ENCODE data around the gene SLC48A1. TPM values are rescaled to one million over a fixed set of nuclear protein-coding genes. Genes with fewer than 3 reads are reported as not detected.
A peak's percentile ranks its signal among the peaks of the same experiment; 100 is the strongest.

The SLC48A1 gene
- total and polyA plus RNA-seq, 10 of the 15 experiments (the other 5 are each of a cell fraction or from before 2014, with no cell fraction given) = 1.1 to 4.9 (median 1.9) TPM

DNA sequence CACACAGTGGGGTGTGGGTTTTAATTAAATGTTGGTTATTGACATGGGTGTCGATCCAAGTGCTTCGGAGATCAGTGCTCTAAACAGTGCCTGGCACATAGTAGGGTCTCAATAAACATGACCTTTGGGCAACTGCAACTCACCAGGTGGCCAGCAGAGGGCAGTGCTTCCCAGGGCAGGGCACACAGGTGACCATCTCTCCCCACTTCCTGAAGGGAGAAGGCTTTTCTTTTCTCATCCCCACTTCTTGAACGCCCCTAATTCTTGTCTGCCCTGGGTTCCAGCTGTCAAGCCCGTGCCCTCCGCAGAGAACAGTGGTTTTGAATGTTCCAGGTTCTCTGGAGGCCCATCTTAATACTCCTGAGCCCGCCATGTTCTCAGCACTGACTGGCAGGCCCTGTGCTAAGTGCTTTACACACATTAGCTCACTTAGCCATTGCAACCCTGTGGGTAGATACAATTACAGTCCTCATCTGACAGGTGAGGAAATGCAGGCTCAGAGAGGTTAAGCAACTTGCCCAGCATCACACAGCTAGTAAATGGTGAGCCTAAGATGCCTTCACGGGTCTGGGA lies 30.7 kb upstream of the SLC48A1 start:
- FAIRE-seq = peak; percentile 94
- intact Hi-C loops (cut with micrococcal nuclease; ENCODE audit: unreplicated experiment) = loop anchor here (1.0 kb wide), 5 partner anchors 13 to 95 kb away; no protein-coding TSS in a partner anchor
- no peaks in the 10 kb centered on the region for H3K27me3 ChIP-seq (replicated peaks in 1 of 2; ENCODE audit: control insufficient read depth in 2 of 2, insufficient read depth in 2 of 2, low read length in 1 of 2)
- ChIA-PET SMC1A (ENCODE audit: uncharacterized antibody, unreplicated experiment) (interaction anchor here (0.8 to 10.3 kb wide), 26 partner anchors 9 to 710 kb away, joined by 3 to 277 read pairs (median 4); partner anchors contain the start of genes ENDOU, RAPGEF3, RPAP3 and SLC48A1), POLR2A (interaction anchor here (0.6 to 5.5 kb wide), 8 partner anchors 12 to 66 kb away, joined by 3 to 40 read pairs (median 6); partner anchors contain the start of gene RAPGEF3), RAD21 (ENCODE audit: unreplicated experiment) (interaction anchor here (0.8 to 7.8 kb wide), 19 partner anchors 9 to 205 kb away, joined by 3 to 327 read pairs (median 9); partner anchors contain the start of genes ENDOU, RAPGEF3, RPAP3 and SLC48A1), CTCF (interaction anchor here (0.6 to 10.4 kb wide), 34 partner anchors 10 to 876 kb away, joined by 3 to 814 read pairs (median 6); partner anchors contain the start of genes ENDOU, RAPGEF3, RPAP3 and SLC48A1)
- no peaks in the 10 kb centered on the region for H3K36me3 ChIP-seq (ENCODE audit: control insufficient read depth in 2 of 2, insufficient read depth in 2 of 2, low read length in 1 of 2)
- no peaks in the 10 kb centered on the region for H4K20me1 ChIP-seq (ENCODE audit: control insufficient read depth, insufficient read depth)
- 31% methylated on average over 7 of the region's 7 CpGs for WGBS (ENCODE audit: insufficient coverage, insufficient replicate concordance, low lambda C conversion rate, missing lambda C conversion rate)
- H3K4me3 ChIP-seq = no peak overlapping the region
- H3K4me1 ChIP-seq (ENCODE audit: control insufficient read depth, insufficient read depth, low read length) = peaks cover 28% of the 10 kb centered on the region
- H3K4me2 ChIP-seq (ENCODE audit: control insufficient read depth, insufficient read depth) = no peak overlapping the region
- no peaks in the 10 kb centered on the region for H3K79me2 ChIP-seq (ENCODE audit: control insufficient read depth, insufficient read depth, low read length)
- ATAC-seq = peak; percentile 57
- H3K27ac ChIP-seq (ENCODE audit: control insufficient read depth, insufficient read depth) = no peak overlapping the region
- H2AFZ ChIP-seq (ENCODE audit: control insufficient read depth, low read depth, low read length) = no peak overlapping the region
- no peaks in the 10 kb centered on the region for H3K9me3 ChIP-seq (replicated peaks; ENCODE audit: control insufficient read depth, insufficient read depth, low read length)
- DNase-seq (ENCODE audit: low read depth, low spot score) = no peak
- in situ Hi-C loops (cut with MboI) = no loop called here
- no peak overlapping the region for H3K9ac ChIP-seq (ENCODE audit: control insufficient read depth, insufficient read depth, low read length)
- BruUV-seq (replicated peaks) = no TSS peak
- TF ChIP-seq, protein P1, sequence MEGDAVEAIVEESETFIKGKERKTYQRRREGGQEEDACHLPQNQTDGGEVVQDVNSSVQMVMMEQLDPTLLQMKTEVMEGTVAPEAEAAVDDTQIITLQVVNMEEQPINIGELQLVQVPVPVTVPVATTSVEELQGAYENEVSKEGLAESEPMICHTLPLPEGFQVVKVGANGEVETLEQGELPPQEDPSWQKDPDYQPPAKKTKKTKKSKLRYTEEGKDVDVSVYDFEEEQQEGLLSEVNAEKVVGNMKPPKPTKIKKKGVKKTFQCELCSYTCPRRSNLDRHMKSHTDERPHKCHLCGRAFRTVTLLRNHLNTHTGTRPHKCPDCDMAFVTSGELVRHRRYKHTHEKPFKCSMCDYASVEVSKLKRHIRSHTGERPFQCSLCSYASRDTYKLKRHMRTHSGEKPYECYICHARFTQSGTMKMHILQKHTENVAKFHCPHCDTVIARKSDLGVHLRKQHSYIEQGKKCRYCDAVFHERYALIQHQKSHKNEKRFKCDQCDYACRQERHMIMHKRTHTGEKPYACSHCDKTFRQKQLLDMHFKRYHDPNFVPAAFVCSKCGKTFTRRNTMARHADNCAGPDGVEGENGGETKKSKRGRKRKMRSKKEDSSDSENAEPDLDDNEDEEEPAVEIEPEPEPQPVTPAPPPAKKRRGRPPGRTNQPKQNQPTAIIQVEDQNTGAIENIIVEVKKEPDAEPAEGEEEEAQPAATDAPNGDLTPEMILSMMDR (IDR thresholded peaks at IDR 0.05 in 2 of 3, conservative IDR thresholded peaks at IDR 0.05 in 1 of 3; ENCODE audit: control insufficient read depth in 2 of 3, extremely low read depth in 1 of 3, insufficient read depth in 1 of 3, low read depth in 3 of 3, low read length in 3 of 3) = peak; percentile 97 to 99 (median 99)
- peak; percentile 98 for TF ChIP-seq DPF2 (IDR thresholded peaks at IDR 0.05)
- TF ChIP-seq IKZF1 (conservative IDR thresholded peaks at IDR 0.05) = no peak
- TF ChIP-seq RELA (IDR thresholded peaks at IDR 0.05; ENCODE audit: borderline replicate concordance, partially characterized antibody) = peak; percentile 27
- TF ChIP-seq SMC3 (IDR thresholded peaks at IDR 0.05; ENCODE audit: borderline replicate concordance, low read length) = peak; percentile 96
- TF ChIP-seq TCF12 (IDR thresholded peaks at IDR 0.05; ENCODE audit: low read depth, low read length) = 0 out of 2 replicates have a peak, but pooled peaks have one; percentile 8
- TF ChIP-seq ZNF217 (IDR thresholded peaks at IDR 0.05) = no peak
- no peak for TF ChIP-seq FOXM1 (IDR thresholded peaks at IDR 0.05; ENCODE audit: low read depth, low read length)
- TF ChIP-seq POU2F2 (IDR thresholded peaks at IDR 0.05; ENCODE audit: borderline replicate concordance, low read depth, low read length) = peak; percentile 43; the same call in 1 of the 3 replicates
- TF ChIP-seq, protein P2, sequence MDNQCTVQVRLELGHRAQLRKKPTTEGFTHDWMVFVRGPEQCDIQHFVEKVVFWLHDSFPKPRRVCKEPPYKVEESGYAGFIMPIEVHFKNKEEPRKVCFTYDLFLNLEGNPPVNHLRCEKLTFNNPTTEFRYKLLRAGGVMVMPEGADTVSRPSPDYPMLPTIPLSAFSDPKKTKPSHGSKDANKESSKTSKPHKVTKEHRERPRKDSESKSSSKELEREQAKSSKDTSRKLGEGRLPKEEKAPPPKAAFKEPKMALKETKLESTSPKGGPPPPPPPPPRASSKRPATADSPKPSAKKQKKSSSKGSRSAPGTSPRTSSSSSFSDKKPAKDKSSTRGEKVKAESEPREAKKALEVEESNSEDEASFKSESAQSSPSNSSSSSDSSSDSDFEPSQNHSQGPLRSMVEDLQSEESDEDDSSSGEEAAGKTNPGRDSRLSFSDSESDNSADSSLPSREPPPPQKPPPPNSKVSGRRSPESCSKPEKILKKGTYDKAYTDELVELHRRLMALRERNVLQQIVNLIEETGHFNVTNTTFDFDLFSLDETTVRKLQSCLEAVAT (IDR thresholded peaks at IDR 0.05) = peak; percentile 19; the same call in 1 of the 2 replicates
- no peak for TF ChIP-seq CBX5 (IDR thresholded peaks at IDR 0.05; ENCODE audit: low read depth)
- TF ChIP-seq PAX8 (IDR thresholded peaks at IDR 0.05) = no peak
- TF ChIP-seq, protein P3, sequence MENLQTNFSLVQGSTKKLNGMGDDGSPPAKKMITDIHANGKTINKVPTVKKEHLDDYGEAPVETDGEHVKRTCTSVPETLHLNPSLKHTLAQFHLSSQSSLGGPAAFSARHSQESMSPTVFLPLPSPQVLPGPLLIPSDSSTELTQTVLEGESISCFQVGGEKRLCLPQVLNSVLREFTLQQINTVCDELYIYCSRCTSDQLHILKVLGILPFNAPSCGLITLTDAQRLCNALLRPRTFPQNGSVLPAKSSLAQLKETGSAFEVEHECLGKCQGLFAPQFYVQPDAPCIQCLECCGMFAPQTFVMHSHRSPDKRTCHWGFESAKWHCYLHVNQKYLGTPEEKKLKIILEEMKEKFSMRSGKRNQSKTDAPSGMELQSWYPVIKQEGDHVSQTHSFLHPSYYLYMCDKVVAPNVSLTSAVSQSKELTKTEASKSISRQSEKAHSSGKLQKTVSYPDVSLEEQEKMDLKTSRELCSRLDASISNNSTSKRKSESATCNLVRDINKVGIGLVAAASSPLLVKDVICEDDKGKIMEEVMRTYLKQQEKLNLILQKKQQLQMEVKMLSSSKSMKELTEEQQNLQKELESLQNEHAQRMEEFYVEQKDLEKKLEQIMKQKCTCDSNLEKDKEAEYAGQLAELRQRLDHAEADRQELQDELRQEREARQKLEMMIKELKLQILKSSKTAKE (IDR thresholded peaks at IDR 0.05; ENCODE audit: low read depth, poor library complexity, severe bottlenecking) = peak; percentile 38
- TF ChIP-seq NR2F1 (conservative IDR thresholded peaks at IDR 0.05) = peak; percentile 89
- peak; percentile 54; the same call in 1 of the 2 replicates for TF ChIP-seq NBN (IDR thresholded peaks at IDR 0.05)
- TF ChIP-seq RAD21 (IDR thresholded peaks at IDR 0.05; ENCODE audit: insufficient read depth, low read depth, low read length) = peak; percentile 91
- peak; percentile 49 for TF ChIP-seq RUNX3 (IDR thresholded peaks at IDR 0.05; ENCODE audit: low read length)
- 0 out of 2 replicates have a peak, but pooled peaks have one; percentile 15 for TF ChIP-seq ESRRA (IDR thresholded peaks at IDR 0.05; ENCODE audit: low read length)
- 0 out of 2 replicates have a peak, but pooled peaks have one; percentile 23 for TF ChIP-seq IRF4 (IDR thresholded peaks at IDR 0.05; ENCODE audit: low read depth, low read length)
- TF ChIP-seq WRNIP1 (IDR thresholded peaks at IDR 0.05; ENCODE audit: borderline replicate concordance, low read depth, low read length) = peak; percentile 100
